GM12892 (cell line): ENCODE results near the gene MYEOV.

ENCODE experiments used
- POLR2A ChIP-seq: IDR thresholded peaks from 2 replicates; pipeline ENCODE4 v1.6.1; 2011; ENCODE audit warnings: low read depth, low read length, control low read depth
- POLR2AphosphoS5 ChIP-seq: IDR thresholded peaks from 2 replicates; pipeline ENCODE4 v1.6.1; 2011; ENCODE audit warnings: low read depth, low read length, control low read depth
- TAF1 ChIP-seq: IDR thresholded peaks from 2 replicates; pipeline ENCODE4 v1.6.1; 2011; ENCODE audit warnings: low read depth, mild to moderate bottlenecking, control low read depth, low read length, borderline replicate concordance

DNA sequence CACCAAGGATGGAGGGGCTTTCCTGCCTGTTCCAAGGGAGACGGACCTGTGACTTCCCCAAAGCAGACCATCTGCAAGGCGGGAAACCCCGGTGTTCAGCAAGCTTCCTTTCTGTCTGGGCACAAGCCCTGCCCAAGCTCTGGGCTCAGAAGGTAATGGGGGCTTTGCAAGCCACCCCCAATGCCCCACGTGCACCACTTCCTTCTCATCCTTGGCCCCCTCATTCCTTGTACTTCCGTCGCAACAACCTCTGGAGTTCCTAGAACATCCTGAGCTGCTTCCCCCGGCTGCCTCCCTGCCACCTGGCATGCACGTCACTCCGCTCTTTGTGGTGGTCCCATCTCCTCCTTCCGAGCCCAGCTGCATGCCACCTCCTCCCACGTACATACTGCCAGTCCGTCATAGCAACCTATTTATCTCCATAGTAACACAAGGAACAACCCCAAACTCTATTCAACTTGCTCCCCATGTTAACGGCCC, 3.9 kb downstream of the MYEOV start:
- TF ChIP-seq TAF1 (no peak), POLR2A (no peak), POLR2AphosphoS5 (no peak)
